Karpas-422 (cell line): ENCODE results near the gene CEP350. TPM values are rescaled to one million over a fixed set of nuclear protein-coding genes. Genes with fewer than 3 reads are reported as not detected.

Experiments
- DNase-seq: peaks from one replicate; pipeline ENCODE4 v3.0.0-alpha.2; 2015
- H2AFZ ChIP-seq: fragments of 200-600 bp; sonication (generic); 2 replicates; pipeline ENCODE4 v1.6.1; 2014; ENCODE audit warnings: antibody characterized with exemption, low read length, mixed read lengths
- H3K27ac ChIP-seq: fragments of 200-600 bp; sonication (generic); 2 replicates; pipeline ENCODE4 v1.5.1; 2014; ENCODE audit warnings: mild to moderate bottlenecking, low read length, moderate library complexity
- H3K27me3 ChIP-seq: fragments of 200-600 bp; sonication (generic); 2 replicates; pipeline ENCODE4 v1.6.1; 2014; ENCODE audit warnings: low read length, mixed read lengths
- H3K36me3 ChIP-seq: fragments of 200-600 bp; sonication (generic); 2 replicates; pipeline ENCODE4 v1.6.1; 2014; ENCODE audit warnings: low read length, mixed read lengths; ENCODE audit not compliant: insufficient read depth
- H3K4me1 ChIP-seq: fragments of 200-600 bp; sonication (generic); 2 replicates; pipeline ENCODE4 v1.6.1; 2014; ENCODE audit warnings: mild to moderate bottlenecking, low read length, mixed read lengths
- H3K4me2 ChIP-seq: fragments of 200-600 bp; sonication (generic); 2 replicates; pipeline ENCODE4 v1.6.1; 2014; ENCODE audit warnings: low read length, low read depth, mild to moderate bottlenecking; ENCODE audit not compliant: poor library complexity, severe bottlenecking
- H3K4me3 ChIP-seq: fragments of 200-600 bp; sonication (generic); 2 replicates; pipeline ENCODE4 v1.5.1; 2014; ENCODE audit warnings: mild to moderate bottlenecking, antibody characterized with exemption, low read length, mixed read lengths
- H3K79me2 ChIP-seq: fragments of 200-600 bp; sonication (generic); 2 replicates; pipeline ENCODE4 v1.6.1; 2014; ENCODE audit warnings: mild to moderate bottlenecking, low read length, mixed read lengths
- H3K9ac ChIP-seq: fragments of 200-600 bp; sonication (generic); 2 replicates; pipeline ENCODE4 v1.6.0; 2014; ENCODE audit warnings: low read length
- H3K9me2 ChIP-seq: fragments of 200-600 bp; sonication (generic), shearing (Covaris generic); replicated peaks from 2 replicates; pipeline ENCODE4 v1.6.0; 2014; ENCODE audit warnings: mild to moderate bottlenecking, low read length, moderate library complexity; ENCODE audit not compliant: insufficient read depth
- H3K9me3 ChIP-seq: fragments of 300-700, 200-600 bp; sonication (generic); 2 replicates; pipeline ENCODE4 v1.6.1; 2014; ENCODE audit warnings: low read length, mixed read lengths
- H4K20me1 ChIP-seq: fragments of 200-600 bp; sonication (generic); 2 replicates; pipeline ENCODE4 v1.6.1; 2014; ENCODE audit warnings: mild to moderate bottlenecking, antibody characterized with exemption, low read length, low read depth; ENCODE audit not compliant: insufficient read depth
- total RNA-seq: library from RNA; depleted of rRNA; stranded (reverse); fragments of >200 nt; shearing (Covaris generic); gene quantifications from 2 replicates; pipeline ENCODE4 v1.2.3, GENCODE V29; 2014; ENCODE audit warnings: low replicate concordance; rRNA removed

Gene CEP350
- total RNA-seq, 1 experiment from 2014 or later = 72.3 TPM

DNA sequence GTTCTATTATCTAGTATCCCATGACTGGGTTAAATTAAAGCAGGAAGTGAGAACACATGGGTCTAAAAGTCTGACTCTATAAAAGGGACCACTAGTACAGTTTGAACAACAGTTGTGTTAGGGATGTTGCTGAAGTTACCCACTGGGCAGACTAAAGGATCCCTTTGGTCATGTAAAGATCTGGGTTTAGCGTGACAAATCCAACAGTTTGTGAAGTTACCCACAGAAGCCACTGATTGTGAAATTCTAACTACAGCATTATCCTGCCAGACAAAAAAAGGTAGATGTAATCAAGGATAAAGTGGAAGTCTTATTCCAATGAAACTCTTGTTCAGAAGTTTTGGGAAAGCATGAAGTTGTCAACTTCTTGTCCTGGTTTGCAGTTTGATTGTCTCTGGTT is 205.7 kb downstream of the CEP350 start:
- Histone ChIP-seq H4K20me1 (peaks cover 1% of the 10 kb centered on the region; the same call in 1 of the 2 replicates), H3K4me1 (peaks cover 9% of the 10 kb centered on the region), H2AFZ (no peak overlapping the region), H3K4me2 (no peak overlapping the region), H3K27me3 (no peaks in the 10 kb centered on the region), H3K27ac (no peak overlapping the region), H3K4me3 (no peak overlapping the region), H3K9me3 (no peaks in the 10 kb centered on the region), H3K79me2 (no peaks in the 10 kb centered on the region), H3K9me2 (no peaks in the 10 kb centered on the region), H3K9ac (no peak overlapping the region), H3K36me3 (no peaks in the 10 kb centered on the region)
- no peak for DNase-seq

DNA sequence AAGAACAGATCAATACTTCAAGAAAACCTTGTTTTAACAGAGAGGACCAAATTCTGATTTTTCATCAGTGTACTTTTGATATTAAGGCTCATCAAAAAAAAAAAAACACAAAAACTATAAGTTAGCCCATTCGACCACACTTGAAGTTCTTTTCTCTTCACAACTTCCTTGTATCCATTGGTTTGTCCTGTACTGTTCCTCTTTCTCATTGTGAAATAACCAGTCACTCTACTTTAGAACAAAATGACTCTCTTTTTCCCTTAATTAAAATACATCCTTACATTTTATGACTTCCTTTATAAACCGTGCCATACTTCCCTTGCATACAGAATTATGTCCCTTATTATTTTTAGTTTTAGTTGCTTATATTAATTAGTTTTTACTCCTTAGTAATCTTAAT is 208.4 kb downstream of the CEP350 start:
- Histone ChIP-seq H2AFZ (no peak overlapping the region), H3K4me3 (no peak overlapping the region), H4K20me1 (peaks cover 3% of the 10 kb centered on the region; the same call in 1 of the 2 replicates), H3K27me3 (no peaks in the 10 kb centered on the region), H3K9me3 (no peaks in the 10 kb centered on the region), H3K36me3 (no peaks in the 10 kb centered on the region), H3K9me2 (no peaks in the 10 kb centered on the region), H3K4me1 (peaks cover 9% of the 10 kb centered on the region), H3K79me2 (no peaks in the 10 kb centered on the region), H3K9ac (no peak overlapping the region), H3K27ac (no peak overlapping the region), H3K4me2 (no peak overlapping the region)
- DNase-seq = no peak

Other genes with a start within 250 kb of the CEP350 start
- not detected in 2 replicates for gene FAM163A, start 211.5 kb upstream of the CEP350 start, total RNA-seq
- 39.0 and 67.3 TPM in 2 replicates for gene TOR1AIP2, start 77.0 kb upstream of the CEP350 start, total RNA-seq
- 22.6 and 51.0 TPM in 2 replicates for gene TOR1AIP1, start 72.5 kb upstream of the CEP350 start, total RNA-seq
- 4.7 and 10.0 TPM in 2 replicates for gene QSOX1, start 200.1 kb downstream of the CEP350 start, total RNA-seq